ENCODE results near the gene HPF1.

HPF1 gene

GRCh38 chr4:169768385-169768784, 10.6 kb upstream of the HPF1 start:
- ChIA-PET CTCF (interaction anchor here (1.4 kb wide), 1 partner anchor 9 kb away, joined by 7 read pairs; no protein-coding TSS in a partner anchor), POLR2A (no interaction called here)
- no peak for TF ChIP-seq CTCF (IDR thresholded peaks at IDR 0.05; ENCODE audit: control extremely low read depth, extremely low read depth, low read depth, missing control alignments)
- DNase-seq (ENCODE audit: extremely low spot score): no peak

GRCh38 chr4:169766741-169767140, 9.0 kb upstream of the HPF1 start:
- CTCF ChIA-PET: interaction anchor here (2.0 kb wide), 1 partner anchor 9 kb away, joined by 8 read pairs; no protein-coding TSS in a partner anchor
- no peak for DNase-seq (ENCODE audit: extremely low spot score)
- POLR2A ChIA-PET: no interaction called here
- TF ChIP-seq CTCF (IDR thresholded peaks at IDR 0.05; ENCODE audit: control extremely low read depth, extremely low read depth, low read depth, missing control alignments): no peak

GRCh38 chr4:169765835-169766234, 8.1 kb upstream of the HPF1 start:
- CTCF ChIA-PET: interaction anchor here (2.0 kb wide), 1 partner anchor 10 kb away, joined by 8 read pairs; no protein-coding TSS in a partner anchor
- TF ChIP-seq CTCF (IDR thresholded peaks at IDR 0.05; ENCODE audit: control extremely low read depth, extremely low read depth, low read depth, missing control alignments): no peak
- POLR2A ChIA-PET: interaction anchor here (0.8 kb wide), 1 partner anchor 22 kb away, joined by 3 read pairs; no protein-coding TSS in a partner anchor
- no peak for DNase-seq (ENCODE audit: extremely low spot score)

- TF ChIP-seq CTCF (IDR thresholded peaks at IDR 0.05; ENCODE audit: control extremely low read depth, extremely low read depth, low read depth, missing control alignments): no peak
- POLR2A ChIA-PET: no interaction called here
These were observed 4.1 kb upstream of the HPF1 start for GRCh38 chr4:169761846-169762245.

GRCh38 chr4:169758401-169758962, 738 bp upstream of the HPF1 start:
- ChIA-PET CTCF (no interaction called here), POLR2A (no interaction called here)
- DNase-seq (ENCODE audit: extremely low spot score): no peak
- TF ChIP-seq CTCF (IDR thresholded peaks at IDR 0.05; ENCODE audit: control extremely low read depth, extremely low read depth, low read depth, missing control alignments): no peak

More at GRCh38 chr4:169761846-169762245, 4.1 kb upstream of the HPF1 start:
- no peak for DNase-seq (ENCODE audit: extremely low spot score)
- CTCF ChIA-PET: no interaction called here

- TF ChIP-seq CTCF (IDR thresholded peaks at IDR 0.05; ENCODE audit: control extremely low read depth, extremely low read depth, low read depth, missing control alignments): no peak
- ChIA-PET POLR2A (no interaction called here), CTCF (interaction anchor here (2.8 kb wide), 1 partner anchor 144 kb away, joined by 14 read pairs; the partner anchor contains the start of gene NEK1)
These were observed 671 bp downstream of the HPF1 start for GRCh38 chr4:169756971-169757574.

More at GRCh38 chr4:169756971-169757574, 671 bp downstream of the HPF1 start:
- DNase-seq (ENCODE audit: extremely low spot score): no peak

All from GM10248 (cell line).